DMS53 treated with DMSO at 0.1 percent for 48 hours (cell line): Measurements from ENCODE around the gene ZNF212.

Source experiments
- DNase-seq: peaks from one replicate; lab custom pipeline; 2025; ENCODE audit not compliant: unreplicated experiment; lab: John Stamatoyannopoulos, UW

Gene ZNF212

GRCh38 chr7:149284850-149285585, 45.6 kb downstream of the ZNF212 start:
- peak; percentile 97 for DNase-seq

GRCh38 chr7:149285603-149286002, 46.2 kb downstream of the ZNF212 start:
- no peak for DNase-seq

- no peak for DNase-seq
These were observed 47.5 kb downstream of the ZNF212 start for GRCh38 chr7:149286811-149287400.

DNA sequence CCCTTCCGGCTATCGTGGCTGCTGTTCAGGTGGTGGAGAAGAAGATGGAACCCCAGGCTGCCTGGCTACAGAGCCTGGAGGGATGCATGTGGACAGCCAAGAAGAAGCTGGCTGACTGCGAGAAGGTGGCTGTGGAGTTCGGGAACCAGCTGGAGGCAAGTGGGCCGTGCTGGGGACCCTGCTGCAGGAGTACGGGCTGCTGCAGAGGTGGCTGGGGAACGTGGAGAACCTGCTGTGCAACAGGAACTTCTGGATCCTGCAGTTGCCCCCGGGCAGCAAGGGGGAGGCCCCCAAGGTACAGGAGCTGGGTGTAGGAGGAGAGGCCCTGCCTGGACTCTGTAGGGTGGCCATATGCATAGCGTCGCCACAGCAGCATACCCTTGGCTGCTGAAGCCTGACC, 48.2 kb downstream of the ZNF212 start:
- DNase-seq = no peak

DNA sequence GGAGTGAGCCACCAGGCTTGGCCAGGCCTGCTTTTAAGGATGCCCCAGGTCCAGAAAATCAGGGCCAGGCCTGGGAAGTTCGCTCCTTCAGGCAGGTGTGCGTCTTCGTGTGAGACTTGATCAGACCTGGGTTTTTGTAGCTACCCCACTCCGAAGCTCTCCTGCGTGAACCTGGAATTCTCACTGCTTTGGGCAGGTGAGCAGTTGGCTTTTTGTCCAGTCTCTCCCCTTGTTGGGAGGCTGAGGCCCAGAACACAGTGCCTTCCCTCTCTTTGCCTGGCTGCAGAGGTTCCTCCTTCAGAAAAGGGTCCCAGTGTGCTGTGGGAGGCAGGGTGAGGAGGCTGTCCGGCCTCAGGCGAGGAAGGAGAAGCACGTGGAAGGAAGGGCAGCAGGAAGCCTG, 49.8 kb downstream of the ZNF212 start:
- no peak for DNase-seq

DNA sequence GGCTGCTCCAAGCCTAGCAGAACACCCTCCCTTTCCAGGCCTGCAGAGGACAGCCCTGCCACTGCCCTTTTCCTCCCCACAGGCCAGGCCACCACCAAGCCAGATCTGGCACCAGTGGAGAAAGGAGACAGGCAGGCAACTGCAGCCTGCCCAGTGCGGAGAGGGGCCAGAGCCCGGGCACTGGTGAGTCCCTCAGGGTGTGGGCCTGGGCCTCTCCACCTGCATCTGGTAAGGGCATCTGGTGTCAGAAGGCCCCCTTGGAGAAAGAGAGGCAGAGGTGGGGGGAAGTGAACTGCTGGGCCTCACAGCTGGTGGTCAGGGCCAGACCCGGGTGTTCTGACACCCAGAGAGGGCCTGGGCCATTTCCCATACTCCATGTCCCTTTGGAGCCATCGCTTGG, 50.4 kb downstream of the ZNF212 start:
- no peak for DNase-seq

DNA sequence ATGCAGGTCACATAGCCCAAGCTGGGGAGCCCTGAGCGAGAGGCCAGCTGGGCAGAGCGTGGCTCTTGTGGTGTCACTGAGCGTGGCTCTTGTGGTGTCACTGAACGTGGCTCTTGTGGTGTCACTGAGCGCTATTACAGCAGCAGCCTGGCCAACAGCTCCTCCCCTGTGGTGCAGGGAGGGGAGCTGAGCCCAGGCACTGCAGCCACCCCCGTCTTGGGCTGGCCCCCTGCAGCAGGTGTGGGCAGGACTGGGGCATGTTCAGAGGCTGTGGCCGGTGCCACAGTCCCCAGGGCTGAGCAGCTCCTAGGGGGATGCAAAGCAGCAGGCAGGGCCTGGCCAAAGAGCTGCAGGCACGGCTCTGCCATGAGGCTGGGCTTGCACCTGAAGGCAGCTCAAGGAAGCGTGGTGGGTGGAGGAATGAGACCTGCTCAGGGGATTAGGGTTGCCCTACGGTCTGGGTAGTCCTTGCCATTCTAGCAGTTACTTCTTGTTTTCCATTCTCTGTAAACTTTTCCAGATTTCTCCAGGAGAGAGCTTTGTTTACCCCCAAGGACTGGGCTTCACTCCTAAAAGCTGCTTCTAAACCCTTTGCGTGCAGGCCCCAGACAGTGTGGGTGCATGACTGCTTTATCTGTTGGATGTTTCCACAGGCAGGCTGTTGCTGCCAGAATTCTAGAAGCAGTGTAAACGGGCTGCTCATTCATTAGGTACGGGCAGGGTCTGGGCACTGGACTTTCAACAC, 51.8 kb downstream of the ZNF212 start:
- DNase-seq = no peak

DNA sequence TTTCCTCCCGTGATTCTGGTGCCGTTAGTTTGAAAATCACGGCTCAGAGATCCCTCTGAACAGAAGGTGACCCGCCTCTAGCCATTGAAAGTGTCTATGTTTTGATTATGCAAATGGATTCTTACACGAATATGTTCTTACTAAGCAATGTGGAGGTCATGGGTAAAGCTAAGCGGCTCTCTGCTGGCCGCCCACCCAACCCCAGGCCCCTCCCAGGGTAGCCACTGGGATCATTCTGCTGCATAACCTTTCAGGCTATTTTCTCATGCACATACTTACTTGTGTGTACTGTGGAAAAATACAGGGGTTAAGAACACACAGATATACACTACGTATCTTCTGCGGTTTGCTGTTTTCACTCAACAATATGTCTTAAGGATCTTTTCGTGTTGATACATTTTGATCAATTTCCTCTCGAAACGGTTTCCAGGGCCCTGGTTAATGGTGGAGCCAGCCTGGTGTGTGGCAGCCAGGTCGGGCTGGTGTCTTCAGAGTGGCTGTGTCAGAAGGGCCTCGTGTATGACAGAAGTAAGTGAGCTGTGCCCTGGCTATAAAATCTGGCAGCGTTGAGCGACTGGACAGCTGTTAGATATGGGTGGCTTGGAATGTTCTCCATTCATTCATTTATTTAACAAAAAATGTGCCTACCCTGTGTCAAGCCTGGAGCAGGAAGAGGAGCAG, 52.5 kb downstream of the ZNF212 start:
- no peak for DNase-seq

GRCh38 chr7:149292462-149292823, 53.0 kb downstream of the ZNF212 start:
- no peak for DNase-seq

DNA sequence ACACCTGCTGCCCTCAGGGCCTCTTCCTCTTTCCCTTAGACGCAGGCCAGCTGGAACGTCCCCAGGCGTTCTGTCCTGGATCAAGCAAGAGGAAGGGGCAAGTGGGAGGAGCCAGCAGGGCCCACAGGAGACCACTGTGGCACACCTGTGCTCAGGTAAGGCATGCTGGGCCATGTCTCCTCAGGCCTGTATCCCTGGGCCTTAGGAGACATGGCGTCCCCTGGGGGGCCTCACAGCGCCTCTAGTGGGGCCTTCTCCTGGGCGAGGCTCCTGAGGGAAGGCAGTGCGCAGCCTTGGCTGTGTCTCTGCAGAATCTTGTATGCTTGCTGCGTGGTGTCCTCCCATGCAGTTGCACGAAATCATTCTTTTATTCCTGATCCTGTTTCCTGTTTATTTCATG, 53.9 kb downstream of the ZNF212 start:
- no peak for DNase-seq

DNA sequence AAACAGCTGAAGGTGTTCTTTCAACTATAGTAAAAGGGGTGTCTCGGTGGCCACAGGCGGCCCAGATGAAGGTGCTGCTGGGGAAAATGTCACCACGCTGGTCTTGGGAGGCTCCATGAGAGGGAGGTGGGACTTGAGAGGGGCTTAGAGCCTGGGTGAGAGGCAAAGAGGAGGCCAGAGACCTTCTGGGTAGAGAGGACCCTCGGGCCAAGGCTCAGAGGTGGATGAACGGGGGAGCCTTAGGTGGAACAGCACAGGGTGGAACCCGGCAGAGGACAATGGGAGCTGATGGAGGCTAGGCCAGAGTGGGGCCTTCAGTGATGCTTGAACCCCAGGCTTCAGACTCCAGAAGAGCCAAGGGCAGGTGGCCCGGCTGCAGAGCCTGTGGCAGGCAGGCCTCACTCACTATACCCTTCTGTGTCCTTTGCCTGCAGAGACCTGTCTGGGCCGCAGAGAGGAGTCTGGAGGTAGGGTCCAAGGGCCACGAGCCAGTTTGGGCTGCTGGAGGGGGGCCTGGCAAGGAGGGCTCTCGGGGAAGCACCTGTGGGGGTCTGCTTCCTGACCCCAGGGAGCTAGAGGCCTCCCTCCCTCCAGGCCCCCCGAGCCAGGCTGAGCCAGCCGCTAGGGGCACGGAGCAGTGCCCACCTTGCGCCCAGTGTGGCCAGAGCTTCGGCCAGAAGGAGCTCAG, 54.6 kb downstream of the ZNF212 start:
- DNase-seq = no peak

GRCh38 chr7:149294634-149295480, 55.4 kb downstream of the ZNF212 start:
- no peak for DNase-seq

- no peak for DNase-seq
These were observed 56.0 kb downstream of the ZNF212 start for GRCh38 chr7:149295481-149295850.

DNA sequence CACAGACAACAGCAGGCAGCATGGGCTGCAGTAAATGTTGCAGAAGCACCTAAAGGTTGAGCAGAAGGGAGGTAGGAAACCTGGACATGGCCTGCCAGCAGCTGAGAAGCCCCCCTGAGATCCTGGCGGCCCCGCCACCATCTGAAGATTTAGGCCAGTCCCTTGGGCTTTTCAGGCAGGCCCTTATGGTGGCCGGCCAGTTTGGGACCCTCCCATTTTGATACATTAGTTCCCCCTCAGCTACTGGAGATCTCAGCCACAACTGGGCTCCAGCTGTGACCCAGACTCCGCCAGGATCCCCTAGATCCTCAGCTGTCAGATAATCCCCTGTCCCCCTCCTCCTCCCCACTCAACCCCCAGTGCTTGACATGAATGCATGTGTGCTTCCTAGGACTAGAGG, 56.9 kb downstream of the ZNF212 start:
- DNase-seq = no peak

GRCh38 chr7:149297034-149297755, 57.7 kb downstream of the ZNF212 start:
- DNase-seq = no peak

GRCh38 chr7:149300620-149301285, 61.3 kb downstream of the ZNF212 start:
- DNase-seq = no peak

DNA sequence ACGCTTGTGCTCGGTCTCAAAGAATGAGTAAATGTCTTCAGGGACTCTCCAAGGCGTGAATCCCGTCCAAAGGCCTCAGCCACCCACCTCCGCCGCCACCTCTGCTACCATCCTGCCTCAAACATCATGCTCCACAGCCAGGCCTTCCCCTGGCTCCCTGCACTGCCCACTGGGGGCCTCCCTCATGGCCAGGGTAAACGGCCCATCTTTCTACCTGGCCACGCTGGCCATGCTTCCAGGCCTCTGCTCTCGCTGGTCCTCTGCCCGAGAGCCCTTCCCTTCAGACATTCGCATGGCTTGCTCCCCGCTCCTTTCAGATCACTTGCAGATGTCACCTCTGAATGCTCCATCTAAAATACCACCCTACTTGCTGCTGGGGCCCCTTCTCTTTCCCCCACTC, 62.8 kb downstream of the ZNF212 start:
- DNase-seq = no peak

DNA sequence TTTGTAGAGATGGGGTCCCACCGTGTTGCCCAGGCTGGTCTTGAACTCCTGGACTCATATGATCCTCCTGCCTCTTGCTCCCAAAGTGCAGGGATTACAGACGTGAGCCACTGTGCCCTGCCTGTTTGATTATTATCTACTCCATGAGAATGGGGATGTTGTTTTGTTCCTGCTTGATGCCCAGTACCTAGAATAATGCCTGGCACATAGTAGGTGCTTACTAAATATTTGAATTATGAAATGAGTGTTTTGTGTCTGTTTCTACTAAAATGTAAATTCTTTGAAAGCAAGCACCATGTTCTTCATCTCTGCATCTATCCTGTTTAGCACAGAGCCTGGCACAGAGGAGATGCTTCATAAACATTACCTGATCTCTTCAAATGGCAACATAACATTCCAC, 63.4 kb downstream of the ZNF212 start:
- no peak for DNase-seq

- DNase-seq = no peak
These were observed 64.6 kb downstream of the ZNF212 start for GRCh38 chr7:149304006-149304405.
